NCI-H446 (cell line): ENCODE measurements around the gene HOXB3.
"Not testable (repeated sequence)": the region's sequence is repeated elsewhere in the genome, so short reads cannot be mapped to it uniquely, and the experiment has no call there.

Experiments
- DNase-seq, 2 experiments: peaks; one replicate each; lab custom pipeline; 2025; lab: John Stamatoyannopoulos, UW

The HOXB3 gene

GRCh38 chr17:48526608-48527546 is 63.2 kb downstream of the HOXB3 start:
- DNase-seq: no peak

- no peak for DNase-seq
Observed at GRCh38 chr17:48523010-48523409, 67.0 kb downstream of the HOXB3 start.

- no peak for DNase-seq
Observed at GRCh38 chr17:48522031-48522653, 67.9 kb downstream of the HOXB3 start.

DNA sequence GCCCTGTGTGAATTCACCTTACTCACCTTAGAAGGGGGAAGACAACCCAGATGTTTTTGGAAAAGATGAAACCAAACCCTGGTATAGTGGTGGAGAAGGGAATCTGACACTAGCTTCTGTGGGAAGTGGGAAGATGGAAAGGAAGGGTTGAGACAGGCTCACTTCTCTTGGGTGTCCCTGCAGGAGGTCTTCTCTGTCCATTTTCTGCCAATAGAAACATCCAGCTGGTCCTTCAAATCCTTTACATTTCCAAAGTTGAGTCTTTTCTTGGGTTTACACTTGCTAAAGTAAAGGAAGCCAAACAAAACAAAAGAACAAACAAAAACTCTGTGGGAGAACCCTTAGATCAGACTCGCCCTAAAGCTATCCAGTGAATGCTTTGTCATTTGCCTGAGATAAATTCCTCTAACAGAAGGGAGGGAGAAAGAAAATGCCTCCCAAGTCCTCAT is 69.4 kb downstream of the HOXB3 start:
- DNase-seq: no peak

DNA sequence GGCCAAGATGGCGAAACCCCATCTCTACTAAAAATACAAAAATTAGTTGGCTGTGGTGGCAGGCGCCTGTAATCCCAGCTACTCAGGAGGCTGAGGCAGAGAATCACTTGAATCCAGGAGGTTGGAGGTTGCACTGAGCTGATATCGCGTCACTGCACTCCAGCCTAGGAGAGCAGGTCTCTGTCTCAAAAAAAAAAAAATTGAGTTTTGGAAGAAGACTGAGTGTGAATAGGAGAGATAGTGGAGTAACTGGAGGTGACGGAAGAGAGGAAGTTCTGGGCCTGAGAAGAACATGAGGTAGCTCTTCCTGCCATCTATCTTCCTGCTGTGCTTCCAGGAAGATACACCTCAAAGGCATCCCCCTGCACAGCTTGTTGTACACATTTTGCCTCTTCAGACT is 70.6 kb downstream of the HOXB3 start:
- DNase-seq: no peak

DNA sequence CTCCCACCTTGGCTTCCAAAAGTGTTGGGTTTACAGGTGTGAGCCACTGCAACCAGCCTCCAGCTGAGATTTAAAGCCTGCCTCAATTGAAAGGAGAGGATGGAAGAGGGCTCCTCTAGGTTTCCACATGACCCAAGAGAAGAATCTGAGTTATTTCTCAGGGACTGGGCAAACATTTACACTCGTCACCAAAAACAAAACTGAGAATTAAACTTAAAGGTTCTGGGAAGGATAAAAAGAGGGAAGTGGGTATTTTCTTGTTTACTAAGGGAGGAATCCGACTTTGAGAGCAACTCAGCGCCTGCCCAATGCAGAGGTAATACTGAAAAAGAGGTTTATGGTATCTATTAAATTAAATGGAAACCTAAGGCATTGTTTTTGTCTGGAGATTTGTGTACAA is 72.6 kb downstream of the HOXB3 start:
- DNase-seq: no peak

DNA sequence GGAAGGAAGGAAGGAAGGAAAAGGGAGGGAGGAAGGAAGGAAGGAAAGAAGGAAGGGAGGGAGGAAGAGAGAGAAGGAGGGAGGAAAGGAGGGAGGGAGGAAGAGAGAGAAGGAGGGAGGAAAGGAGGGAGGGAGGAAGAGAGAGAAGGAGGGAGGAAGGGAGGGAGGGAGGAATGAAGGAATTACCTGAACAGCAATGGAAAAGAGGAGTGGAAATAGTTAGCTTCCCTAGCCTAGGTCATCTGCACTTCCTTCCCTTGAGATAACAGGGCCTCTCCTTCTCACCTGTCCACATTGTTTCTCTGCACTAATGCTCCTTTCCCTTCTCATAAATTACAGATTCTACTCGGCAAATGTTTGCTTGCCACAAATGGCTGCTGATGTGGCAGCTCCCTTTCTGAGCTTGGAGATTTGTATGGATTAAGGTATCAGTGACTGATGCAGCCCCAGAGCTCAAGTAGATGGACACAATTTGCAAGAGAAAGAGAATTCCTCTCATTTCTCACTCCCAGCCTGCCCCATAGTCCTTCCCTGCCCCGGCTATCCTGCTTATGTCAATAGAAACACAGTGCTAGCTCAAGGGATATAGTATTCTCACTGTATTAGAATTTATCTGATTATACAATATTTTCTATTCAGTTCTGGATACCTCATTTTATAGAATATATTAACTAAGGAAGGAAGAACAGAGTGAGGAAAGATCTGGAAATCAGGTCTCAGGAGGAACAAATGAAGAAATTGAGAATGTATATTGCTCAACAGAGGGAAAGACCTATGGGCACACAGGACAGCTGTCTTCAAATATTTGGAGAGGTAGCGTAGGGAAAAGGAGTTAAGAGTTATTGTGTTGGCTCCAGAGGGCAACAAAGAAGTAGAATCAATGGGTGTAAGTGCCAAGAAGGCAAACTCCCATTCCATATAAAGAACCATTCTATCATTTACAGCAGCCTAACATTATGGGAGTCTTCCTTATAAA is 73.8 kb downstream of the HOXB3 start:
- DNase-seq: no peak

DNA sequence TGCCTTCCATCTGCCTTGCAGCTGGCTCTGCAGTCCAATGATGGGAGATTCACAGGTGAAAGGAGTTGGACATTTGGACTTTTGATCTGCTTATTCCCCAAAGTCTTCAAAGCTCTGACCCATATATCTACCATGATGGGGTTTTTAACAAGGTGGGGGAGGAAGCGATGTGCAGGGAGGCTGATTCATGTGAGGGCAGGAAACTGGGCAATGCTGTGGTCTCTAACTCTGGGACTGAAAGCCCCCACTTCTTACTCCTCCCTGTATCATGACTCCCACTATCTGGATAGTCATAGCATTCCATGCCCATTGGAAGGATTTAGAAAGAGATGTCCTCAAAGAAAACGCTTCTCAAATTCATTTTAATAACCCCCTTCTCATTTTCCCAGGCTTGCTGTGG is 75.6 kb downstream of the HOXB3 start:
- DNase-seq: no peak

- no peak for DNase-seq
Observed at GRCh38 chr17:48513666-48514455, 76.2 kb downstream of the HOXB3 start.

- DNase-seq: no peak
Observed at GRCh38 chr17:48513097-48513496, 76.9 kb downstream of the HOXB3 start.

DNA sequence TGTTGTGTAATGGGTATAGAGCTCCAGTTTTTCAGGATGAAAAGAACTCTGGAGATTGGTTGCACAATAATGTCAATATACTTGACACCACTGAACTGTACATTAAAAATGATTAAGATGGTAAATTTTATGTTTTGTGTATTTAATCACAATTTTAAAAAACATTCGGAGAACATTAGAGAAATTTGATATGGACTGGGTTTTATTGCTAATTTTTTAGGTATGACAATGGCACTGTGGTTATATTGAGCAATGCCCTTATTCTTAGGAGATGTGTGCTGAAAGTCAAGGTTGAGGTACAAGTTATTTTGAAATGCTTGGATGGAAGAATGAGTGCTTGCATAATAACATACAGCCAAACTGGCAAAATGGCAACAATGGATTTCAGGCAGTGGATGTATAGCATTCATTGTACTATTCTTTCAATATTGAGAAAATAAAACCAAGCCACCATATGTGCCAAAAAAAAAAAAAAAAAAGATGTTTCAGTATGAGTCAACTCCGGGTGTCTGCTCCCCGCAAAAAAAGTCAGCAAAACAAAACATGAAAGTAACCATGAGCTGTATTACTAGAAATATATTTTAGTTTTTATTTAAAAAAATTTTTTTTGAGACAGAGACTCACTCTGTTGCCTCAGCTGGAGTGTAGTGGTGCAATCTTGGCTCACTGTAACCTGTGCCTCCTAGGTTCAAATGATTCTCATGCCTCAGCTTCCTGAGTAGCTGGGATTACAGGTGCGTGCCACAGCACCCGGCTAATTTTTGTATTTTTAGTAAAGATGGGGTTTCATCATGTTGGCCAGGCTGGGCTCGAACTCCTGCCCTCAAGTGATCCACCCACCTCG is 79.1 kb downstream of the HOXB3 start:
- DNase-seq: no peak

GRCh38 chr17:48510381-48510760 is 79.7 kb downstream of the HOXB3 start:
- no peak for DNase-seq

DNA sequence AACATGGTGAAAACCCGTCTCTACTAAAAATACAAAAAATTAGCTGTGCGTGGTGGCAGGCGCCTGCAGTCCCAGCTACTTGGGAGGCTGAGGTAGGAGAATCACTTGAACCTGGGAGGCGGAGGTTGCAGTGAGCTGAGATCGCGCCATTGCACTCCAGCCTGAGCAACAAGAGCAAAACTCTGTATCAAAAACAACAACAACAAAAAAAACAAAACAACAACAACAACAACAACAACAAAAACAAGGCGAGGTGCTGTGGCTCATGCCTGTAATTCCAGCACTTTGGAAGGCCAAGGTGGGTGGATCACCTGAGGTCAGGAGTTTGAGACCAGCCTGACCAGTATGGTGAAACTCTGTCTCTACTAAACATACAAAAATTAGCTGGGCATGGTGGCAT is 80.3 kb downstream of the HOXB3 start:
- not testable (repeated sequence) for DNase-seq

- no peak for DNase-seq
Observed at GRCh38 chr17:48506246-48506645, 83.8 kb downstream of the HOXB3 start.

GRCh38 chr17:48505788-48506187 is 84.3 kb downstream of the HOXB3 start:
- DNase-seq: no peak

- no peak for DNase-seq
Observed at GRCh38 chr17:48504953-48505352, 85.1 kb downstream of the HOXB3 start.

- DNase-seq: no peak
Observed at GRCh38 chr17:48503747-48504146, 86.3 kb downstream of the HOXB3 start.

- no peak for DNase-seq
Observed at GRCh38 chr17:48502901-48503300, 87.1 kb downstream of the HOXB3 start.

GRCh38 chr17:48502312-48502711 is 87.7 kb downstream of the HOXB3 start:
- no peak for DNase-seq
